ENCODE measurements around the gene MYH11. TPM values are rescaled to one million over a fixed set of nuclear protein-coding genes. Genes with fewer than 3 reads are reported as not detected.

The MYH11 gene
- total and polyA plus RNA-seq, 2 of the 13 experiments (the other 11 are each of a cell fraction or from before 2014, with no cell fraction given) = not detected

GRCh38 chr16:15772579-15773293 is 84.1 kb downstream of the MYH11 start (continued):
- TF ChIP-seq, protein P1, sequence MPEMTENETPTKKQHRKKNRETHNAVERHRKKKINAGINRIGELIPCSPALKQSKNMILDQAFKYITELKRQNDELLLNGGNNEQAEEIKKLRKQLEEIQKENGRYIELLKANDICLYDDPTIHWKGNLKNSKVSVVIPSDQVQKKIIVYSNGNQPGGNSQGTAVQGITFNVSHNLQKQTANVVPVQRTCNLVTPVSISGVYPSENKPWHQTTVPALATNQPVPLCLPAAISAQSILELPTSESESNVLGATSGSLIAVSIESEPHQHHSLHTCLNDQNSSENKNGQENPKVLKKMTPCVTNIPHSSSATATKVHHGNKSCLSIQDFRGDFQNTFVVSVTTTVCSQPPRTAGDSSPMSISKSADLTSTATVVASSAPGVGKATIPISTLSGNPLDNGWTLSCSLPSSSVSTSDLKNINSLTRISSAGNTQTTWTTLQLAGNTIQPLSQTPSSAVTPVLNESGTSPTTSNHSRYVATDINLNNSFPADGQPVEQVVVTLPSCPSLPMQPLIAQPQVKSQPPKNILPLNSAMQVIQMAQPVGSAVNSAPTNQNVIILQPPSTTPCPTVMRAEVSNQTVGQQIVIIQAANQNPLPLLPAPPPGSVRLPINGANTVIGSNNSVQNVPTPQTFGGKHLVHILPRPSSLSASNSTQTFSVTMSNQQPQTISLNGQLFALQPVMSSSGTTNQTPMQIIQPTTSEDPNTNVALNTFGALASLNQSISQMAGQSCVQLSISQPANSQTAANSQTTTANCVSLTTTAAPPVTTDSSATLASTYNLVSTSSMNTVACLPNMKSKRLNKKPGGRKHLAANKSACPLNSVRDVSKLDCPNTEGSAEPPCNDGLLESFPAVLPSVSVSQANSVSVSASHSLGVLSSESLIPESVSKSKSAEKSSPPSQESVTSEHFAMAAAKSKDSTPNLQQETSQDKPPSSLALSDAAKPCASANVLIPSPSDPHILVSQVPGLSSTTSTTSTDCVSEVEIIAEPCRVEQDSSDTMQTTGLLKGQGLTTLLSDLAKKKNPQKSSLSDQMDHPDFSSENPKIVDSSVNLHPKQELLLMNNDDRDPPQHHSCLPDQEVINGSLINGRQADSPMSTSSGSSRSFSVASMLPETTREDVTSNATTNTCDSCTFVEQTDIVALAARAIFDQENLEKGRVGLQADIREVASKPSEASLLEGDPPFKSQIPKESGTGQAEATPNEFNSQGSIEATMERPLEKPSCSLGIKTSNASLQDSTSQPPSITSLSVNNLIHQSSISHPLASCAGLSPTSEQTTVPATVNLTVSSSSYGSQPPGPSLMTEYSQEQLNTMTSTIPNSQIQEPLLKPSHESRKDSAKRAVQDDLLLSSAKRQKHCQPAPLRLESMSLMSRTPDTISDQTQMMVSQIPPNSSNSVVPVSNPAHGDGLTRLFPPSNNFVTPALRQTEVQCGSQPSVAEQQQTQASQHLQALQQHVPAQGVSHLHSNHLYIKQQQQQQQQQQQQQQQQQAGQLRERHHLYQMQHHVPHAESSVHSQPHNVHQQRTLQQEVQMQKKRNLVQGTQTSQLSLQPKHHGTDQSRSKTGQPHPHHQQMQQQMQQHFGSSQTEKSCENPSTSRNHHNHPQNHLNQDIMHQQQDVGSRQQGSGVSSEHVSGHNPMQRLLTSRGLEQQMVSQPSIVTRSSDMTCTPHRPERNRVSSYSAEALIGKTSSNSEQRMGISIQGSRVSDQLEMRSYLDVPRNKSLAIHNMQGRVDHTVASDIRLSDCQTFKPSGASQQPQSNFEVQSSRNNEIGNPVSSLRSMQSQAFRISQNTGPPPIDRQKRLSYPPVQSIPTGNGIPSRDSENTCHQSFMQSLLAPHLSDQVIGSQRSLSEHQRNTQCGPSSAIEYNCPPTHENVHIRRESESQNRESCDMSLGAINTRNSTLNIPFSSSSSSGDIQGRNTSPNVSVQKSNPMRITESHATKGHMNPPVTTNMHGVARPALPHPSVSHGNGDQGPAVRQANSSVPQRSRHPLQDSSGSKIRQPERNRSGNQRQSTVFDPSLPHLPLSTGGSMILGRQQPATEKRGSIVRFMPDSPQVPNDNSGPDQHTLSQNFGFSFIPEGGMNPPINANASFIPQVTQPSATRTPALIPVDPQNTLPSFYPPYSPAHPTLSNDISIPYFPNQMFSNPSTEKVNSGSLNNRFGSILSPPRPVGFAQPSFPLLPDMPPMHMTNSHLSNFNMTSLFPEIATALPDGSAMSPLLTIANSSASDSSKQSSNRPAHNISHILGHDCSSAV (CRISPR knock-in tag; IDR thresholded peaks at IDR 0.05; ENCODE audit: borderline replicate concordance) = no peak

DNA sequence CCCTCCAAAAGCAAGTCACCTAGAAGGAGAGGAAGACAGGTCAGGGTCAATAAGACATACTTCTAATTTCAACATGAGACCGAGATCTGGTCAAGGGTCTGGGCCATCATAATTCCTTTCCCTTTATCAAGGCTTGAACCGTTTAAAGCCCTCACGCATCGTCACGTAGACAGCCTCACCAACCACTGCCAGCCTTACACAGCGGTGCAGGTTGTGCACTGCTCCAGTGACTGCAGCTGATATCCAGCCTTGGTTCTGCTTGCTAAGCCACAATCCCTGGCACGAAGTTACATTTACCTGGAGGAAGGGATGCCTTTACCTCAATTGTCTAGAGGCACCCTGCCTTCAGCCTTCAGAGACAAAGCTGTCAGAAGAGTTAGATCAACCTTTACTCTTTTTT is 85.1 kb downstream of the MYH11 start:
- BruUV-seq (replicated peaks) = no TSS peak
- WGBS (ENCODE audit: low lambda C conversion rate) = 68% methylated on average over 7 of the region's 7 CpGs
- POLR2A ChIA-PET = no interaction called here

More for the DNA sequence above, 85.1 kb downstream of the MYH11 start:
- no peak for DNase-seq (ENCODE audit: low spot score)
- Histone ChIP-seq H3K4me1 (ENCODE audit: insufficient read depth, low read length) (no peaks in the 10 kb centered on the region), H3K27me3 (ENCODE audit: control insufficient read depth in 1 of 2, insufficient read depth in 2 of 2, low read length in 2 of 2) (peaks cover 0 to 36% of the 10 kb centered on the region in 2 experiments; a peak in 4 of 5 replicates), H3K9me3 (ENCODE audit: low read length) (no peaks in the 10 kb centered on the region), H3K27ac (ENCODE audit: extremely low read length, insufficient read depth, low read length) (no peak overlapping the region), H3K9ac (ENCODE audit: insufficient read depth, low read depth, low read length) (no peak overlapping the region), H3K79me2 (ENCODE audit: insufficient read depth, low read length) (no peaks in the 10 kb centered on the region), H3K36me3 (replicated peaks in 1 of 2; ENCODE audit: control insufficient read depth in 1 of 2, insufficient read depth in 2 of 2, low read length in 2 of 2) (no peaks in the 10 kb centered on the region), H3K4me2 (ENCODE audit: low read depth, low read length) (no peak overlapping the region), H3K4me3 (replicated peaks in 1 of 3; ENCODE audit: insufficient read depth in 1 of 3, low read depth in 2 of 3, low read length in 3 of 3) (no peak overlapping the region), H4K20me1 (ENCODE audit: insufficient read depth, low read length) (no peaks in the 10 kb centered on the region), H2AFZ (ENCODE audit: low read length) (no peak overlapping the region)
- no peak for ATAC-seq
- TF ChIP-seq, protein P2, sequence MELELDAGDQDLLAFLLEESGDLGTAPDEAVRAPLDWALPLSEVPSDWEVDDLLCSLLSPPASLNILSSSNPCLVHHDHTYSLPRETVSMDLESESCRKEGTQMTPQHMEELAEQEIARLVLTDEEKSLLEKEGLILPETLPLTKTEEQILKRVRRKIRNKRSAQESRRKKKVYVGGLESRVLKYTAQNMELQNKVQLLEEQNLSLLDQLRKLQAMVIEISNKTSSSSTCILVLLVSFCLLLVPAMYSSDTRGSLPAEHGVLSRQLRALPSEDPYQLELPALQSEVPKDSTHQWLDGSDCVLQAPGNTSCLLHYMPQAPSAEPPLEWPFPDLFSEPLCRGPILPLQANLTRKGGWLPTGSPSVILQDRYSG (CRISPR knock-in tag; IDR thresholded peaks at IDR 0.05) = no peak
- peak; percentile 14; the same call in 1 of the 2 replicates for TF ChIP-seq KAT2B (IDR thresholded peaks at IDR 0.05; ENCODE audit: borderline replicate concordance, low read depth, low read length)
- intact Hi-C loops (cut with micrococcal nuclease; ENCODE audit: unreplicated experiment) = no loop called here
- in situ Hi-C loops (cut with HindIII; ENCODE audit: extremely low pct_ligation_motif_present, low pct_unique_long_range_greater_than_20kb) = no loop called here
- FAIRE-seq = no peak
- CTCF ChIA-PET (ENCODE audit: low intra/inter-chr PET ratio, low total read pairs) = no interaction called here

All from HepG2 (cell line).